Parathyroid adenoma (tissue), 2 donors: ENCODE results near the gene PLD4.
"Not testable (repeated sequence)": the region's sequence is repeated elsewhere in the genome, so short reads cannot be mapped to it uniquely, and the experiment has no call there.

ENCODE experiments used
- H2AFZ ChIP-seq: fragments of 300-600 bp; sonication (generic); one replicate; pipeline ENCODE4 v1.7.0; 2017; ENCODE audit warnings: antibody characterized with exemption, mild to moderate bottlenecking
- H3K27ac ChIP-seq: fragments of 300-600 bp; sonication (generic); one replicate; pipeline ENCODE4 v1.7.0; 2017
- H3K27me3 ChIP-seq: fragments of 300-600 bp; sonication (generic); one replicate; pipeline ENCODE4 v1.7.0; 2017; ENCODE audit warnings: low read length; ENCODE audit not compliant: control insufficient read depth, insufficient read depth
- H3K36me3 ChIP-seq: fragments of 300-600 bp; sonication (generic); one replicate; pipeline ENCODE4 v1.7.0; 2017; ENCODE audit warnings: low read length; ENCODE audit not compliant: control insufficient read depth, insufficient read depth
- H3K4me1 ChIP-seq: fragments of 300-600 bp; sonication (generic); one replicate; pipeline ENCODE4 v1.7.0; 2017; ENCODE audit warnings: control low read depth
- H3K4me2 ChIP-seq: fragments of 300-600 bp; sonication (generic); one replicate; pipeline ENCODE4 v1.7.0; 2017; ENCODE audit warnings: low read length
- H3K4me3 ChIP-seq: fragments of 300-600 bp; sonication (generic); one replicate; pipeline ENCODE4 v1.7.0; 2017; ENCODE audit warnings: low read depth, low read length
- H3K79me2 ChIP-seq: fragments of 300-600 bp; sonication (generic); one replicate; pipeline ENCODE4 v1.7.0; 2017; ENCODE audit warnings: control low read depth
- H3K9ac ChIP-seq: fragments of 300-600 bp; sonication (generic); one replicate; pipeline ENCODE4 v1.7.0; 2017; ENCODE audit warnings: mild to moderate bottlenecking
- H3K9me3 ChIP-seq: fragments of 300-600 bp; sonication (generic); one replicate; pipeline ENCODE4 v1.7.0; 2017; ENCODE audit warnings: low read length; ENCODE audit not compliant: control insufficient read depth
- CTCF ChIP-seq: fragments of 300-600 bp; sonication (generic); IDR thresholded peaks from one replicate; pipeline ENCODE4 v1.7.0; 2017; ENCODE audit warnings: antibody characterized with exemption, mild to moderate bottlenecking
- donor health status: primary hyperparathyroidism.

PLD4 gene

GRCh38 chr14:104948736-104949031 lies 24.0 kb downstream of the PLD4 start:
- TF ChIP-seq CTCF: no peak
- H2AFZ ChIP-seq: no peak overlapping the region
- H3K79me2 ChIP-seq: no peaks in the 10 kb centered on the region
- no peak overlapping the region for H3K9ac ChIP-seq
- no peak overlapping the region for H3K4me2 ChIP-seq
- no peaks in the 10 kb centered on the region for H3K4me1 ChIP-seq
- no peaks in the 10 kb centered on the region for H3K9me3 ChIP-seq
- no peak overlapping the region for H3K27ac ChIP-seq
- H3K27me3 ChIP-seq: no peaks in the 10 kb centered on the region
- no peak overlapping the region for H3K4me3 ChIP-seq
- H3K36me3 ChIP-seq: no peaks in the 10 kb centered on the region

- H3K4me2 ChIP-seq, H3K9ac ChIP-seq, H3K79me2 ChIP-seq, H2AFZ ChIP-seq, H3K36me3 ChIP-seq, H3K4me3 ChIP-seq, H3K27ac ChIP-seq, H3K27me3 ChIP-seq, H3K9me3 ChIP-seq, H3K4me1 ChIP-seq: not testable (repeated sequence)
Observed at GRCh38 chr14:104949406-104949955, 24.8 kb downstream of the PLD4 start.

- Histone ChIP-seq H3K27me3 (no peaks in the 10 kb centered on the region), H2AFZ (no peak overlapping the region), H3K4me3 (no peak overlapping the region), H3K27ac (no peak overlapping the region), H3K9ac (no peak overlapping the region), H3K79me2 (no peaks in the 10 kb centered on the region), H3K9me3 (no peaks in the 10 kb centered on the region), H3K4me2 (no peak overlapping the region), H3K4me1 (no peaks in the 10 kb centered on the region), H3K36me3 (no peaks in the 10 kb centered on the region)
- no peak for TF ChIP-seq CTCF
Observed at GRCh38 chr14:104950021-104950420, 25.3 kb downstream of the PLD4 start.

- not testable (repeated sequence) for H3K9me3 ChIP-seq, H3K27ac ChIP-seq, H3K27me3 ChIP-seq, H3K4me3 ChIP-seq, H3K4me2 ChIP-seq, H3K36me3 ChIP-seq, H2AFZ ChIP-seq, H3K4me1 ChIP-seq, H3K9ac ChIP-seq, H3K79me2 ChIP-seq
Observed at GRCh38 chr14:104950701-104951100, 26.0 kb downstream of the PLD4 start.

- H3K4me3 ChIP-seq, H3K27ac ChIP-seq, H3K79me2 ChIP-seq, H3K4me1 ChIP-seq, H3K36me3 ChIP-seq, H3K27me3 ChIP-seq, H3K4me2 ChIP-seq, H2AFZ ChIP-seq, H3K9ac ChIP-seq, H3K9me3 ChIP-seq: not testable (repeated sequence)
Observed at GRCh38 chr14:104951863-104952657, 27.4 kb downstream of the PLD4 start.

- no peaks in the 10 kb centered on the region for H3K4me1 ChIP-seq
- no peak overlapping the region for H3K27ac ChIP-seq
- no peak overlapping the region for H3K9ac ChIP-seq
- no peaks in the 10 kb centered on the region for H3K27me3 ChIP-seq
- no peaks in the 10 kb centered on the region for H3K36me3 ChIP-seq
- TF ChIP-seq CTCF: no peak
- H3K79me2 ChIP-seq: no peaks in the 10 kb centered on the region
- no peak overlapping the region for H2AFZ ChIP-seq
- H3K4me3 ChIP-seq: no peak overlapping the region
- H3K4me2 ChIP-seq: no peak overlapping the region
- H3K9me3 ChIP-seq: no peaks in the 10 kb centered on the region
Observed at GRCh38 chr14:104953097-104953496, 28.4 kb downstream of the PLD4 start.
